Osteoblast (primary cell): Measurements from ENCODE around the gene UGT1A1. TPM values are rescaled to one million over a fixed set of nuclear protein-coding genes. Genes with fewer than 3 reads are reported as not detected.

Source experiments
- DNase-seq: peaks from one replicate; pipeline ENCODE4 v3.0.0; 2011; ENCODE audit warnings: low spot score, mixed read lengths; ENCODE audit not compliant: insufficient read length; ENCODE audit errors: missing footprints
- H2AFZ ChIP-seq: 2 replicates; pipeline ENCODE4 v1.6.0; 2011; ENCODE audit warnings: mild to moderate bottlenecking, low read length
- H3K27ac ChIP-seq: 2 replicates; pipeline ENCODE4 v1.5.1; 2011; ENCODE audit warnings: mild to moderate bottlenecking, low read depth, low read length, moderate library complexity
- H3K27me3 ChIP-seq: 2 replicates; pipeline ENCODE4 v1.6.0; 2012; ENCODE audit warnings: mild to moderate bottlenecking, control low read depth, inconsistent platforms, low read length, moderate library complexity; ENCODE audit not compliant: insufficient read depth
- H3K36me3 ChIP-seq: 2 replicates; pipeline ENCODE4 v1.5.1; 2011; ENCODE audit warnings: mild to moderate bottlenecking, low read length, control low read depth, moderate library complexity; ENCODE audit not compliant: insufficient read depth
- H3K4me1 ChIP-seq: 2 replicates; pipeline ENCODE4 v1.5.1; 2011; ENCODE audit warnings: mild to moderate bottlenecking, low read length, control low read depth, moderate library complexity; ENCODE audit not compliant: insufficient read depth
- H3K4me2 ChIP-seq: 2 replicates; pipeline ENCODE4 v1.6.0; 2011; ENCODE audit warnings: mild to moderate bottlenecking, low read length; ENCODE audit not compliant: insufficient read depth
- H3K4me3 ChIP-seq: fragments of 200-600 bp; sonication (generic); 3 replicates; pipeline ENCODE4 v1.5.1; 2012; ENCODE audit warnings: mild to moderate bottlenecking, low read length, inconsistent platforms; ENCODE audit not compliant: insufficient read depth
- H3K79me2 ChIP-seq: 2 replicates; pipeline ENCODE4 v1.6.0; 2012; ENCODE audit warnings: mild to moderate bottlenecking, low read length, control low read depth, inconsistent platforms; ENCODE audit not compliant: insufficient read depth
- H3K9me3 ChIP-seq: 2 replicates; pipeline ENCODE4 v1.5.1; 2011; ENCODE audit warnings: low read depth, low read length, control low read depth
- H4K20me1 ChIP-seq: 2 replicates; pipeline ENCODE4 v1.6.0; 2012; ENCODE audit warnings: mild to moderate bottlenecking, low read length, control low read depth; ENCODE audit not compliant: insufficient read depth
- total RNA-seq: library from RNA; depleted of rRNA; stranded (reverse); fragments of >200 nt; gene quantifications from 2 replicates; pipeline ENCODE4 v1.2.3, GENCODE V29; 2012
- TF ChIP-seq, protein P1 (sequence below): IDR thresholded peaks from 2 replicates; pipeline ENCODE4 v1.5.1; 2011; ENCODE audit warnings: mild to moderate bottlenecking, low read depth, low read length, moderate library complexity; ENCODE audit errors: extremely low read depth

Gene UGT1A1
- total RNA-seq, 1 donor, result not detected

DNA sequence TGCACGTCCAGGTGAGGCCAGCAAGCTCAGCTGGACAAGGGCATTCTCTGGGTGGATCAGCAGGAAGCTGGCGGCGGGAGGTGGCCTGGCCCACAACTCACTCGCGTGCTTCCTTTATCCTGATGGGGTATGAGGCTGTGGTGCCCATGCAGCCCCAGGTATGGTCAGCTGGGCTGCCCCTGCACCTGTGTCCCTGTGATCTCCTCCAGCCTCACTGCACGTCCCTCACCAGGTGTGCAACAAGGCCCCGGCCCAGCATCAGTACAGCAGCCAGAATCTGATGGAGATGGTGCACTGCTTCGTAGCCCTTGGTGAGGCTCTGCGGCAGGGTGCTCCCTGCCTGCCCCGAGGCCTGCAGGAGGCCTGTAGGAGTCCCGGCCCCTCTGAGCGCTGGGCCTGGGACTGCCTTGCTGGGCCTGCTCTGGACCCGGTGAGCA is 35.7 kb downstream of the UGT1A1 start:
- H3K27ac ChIP-seq, result no peak overlapping the region
- no peak overlapping the region for H3K4me3 ChIP-seq
- H3K27me3 ChIP-seq, result no peaks in the 10 kb centered on the region
- no peaks in the 10 kb centered on the region for H3K4me1 ChIP-seq
- no peaks in the 10 kb centered on the region for H4K20me1 ChIP-seq
- H2AFZ ChIP-seq, result no peak overlapping the region
- peak; percentile 32 for DNase-seq
- H3K4me2 ChIP-seq, result no peak overlapping the region
- H3K36me3 ChIP-seq, result no peaks in the 10 kb centered on the region
- no peaks in the 10 kb centered on the region for H3K9me3 ChIP-seq
- TF ChIP-seq, protein P1, sequence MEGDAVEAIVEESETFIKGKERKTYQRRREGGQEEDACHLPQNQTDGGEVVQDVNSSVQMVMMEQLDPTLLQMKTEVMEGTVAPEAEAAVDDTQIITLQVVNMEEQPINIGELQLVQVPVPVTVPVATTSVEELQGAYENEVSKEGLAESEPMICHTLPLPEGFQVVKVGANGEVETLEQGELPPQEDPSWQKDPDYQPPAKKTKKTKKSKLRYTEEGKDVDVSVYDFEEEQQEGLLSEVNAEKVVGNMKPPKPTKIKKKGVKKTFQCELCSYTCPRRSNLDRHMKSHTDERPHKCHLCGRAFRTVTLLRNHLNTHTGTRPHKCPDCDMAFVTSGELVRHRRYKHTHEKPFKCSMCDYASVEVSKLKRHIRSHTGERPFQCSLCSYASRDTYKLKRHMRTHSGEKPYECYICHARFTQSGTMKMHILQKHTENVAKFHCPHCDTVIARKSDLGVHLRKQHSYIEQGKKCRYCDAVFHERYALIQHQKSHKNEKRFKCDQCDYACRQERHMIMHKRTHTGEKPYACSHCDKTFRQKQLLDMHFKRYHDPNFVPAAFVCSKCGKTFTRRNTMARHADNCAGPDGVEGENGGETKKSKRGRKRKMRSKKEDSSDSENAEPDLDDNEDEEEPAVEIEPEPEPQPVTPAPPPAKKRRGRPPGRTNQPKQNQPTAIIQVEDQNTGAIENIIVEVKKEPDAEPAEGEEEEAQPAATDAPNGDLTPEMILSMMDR, result no peak
- no peaks in the 10 kb centered on the region for H3K79me2 ChIP-seq

GRCh38 chr2:233796254-233796653 is 36.2 kb downstream of the UGT1A1 start:
- H3K4me1 ChIP-seq, result no peaks in the 10 kb centered on the region
- no peaks in the 10 kb centered on the region for H3K36me3 ChIP-seq
- H3K4me3 ChIP-seq, result no peak overlapping the region
- no peak overlapping the region for H2AFZ ChIP-seq
- no peaks in the 10 kb centered on the region for H4K20me1 ChIP-seq
- no peaks in the 10 kb centered on the region for H3K79me2 ChIP-seq
- H3K27ac ChIP-seq, result no peak overlapping the region
- no peak overlapping the region for H3K4me2 ChIP-seq
- DNase-seq, result peak; percentile 29
- H3K9me3 ChIP-seq, result no peaks in the 10 kb centered on the region
- TF ChIP-seq, protein P1, result no peak
- H3K27me3 ChIP-seq, result no peaks in the 10 kb centered on the region

DNA sequence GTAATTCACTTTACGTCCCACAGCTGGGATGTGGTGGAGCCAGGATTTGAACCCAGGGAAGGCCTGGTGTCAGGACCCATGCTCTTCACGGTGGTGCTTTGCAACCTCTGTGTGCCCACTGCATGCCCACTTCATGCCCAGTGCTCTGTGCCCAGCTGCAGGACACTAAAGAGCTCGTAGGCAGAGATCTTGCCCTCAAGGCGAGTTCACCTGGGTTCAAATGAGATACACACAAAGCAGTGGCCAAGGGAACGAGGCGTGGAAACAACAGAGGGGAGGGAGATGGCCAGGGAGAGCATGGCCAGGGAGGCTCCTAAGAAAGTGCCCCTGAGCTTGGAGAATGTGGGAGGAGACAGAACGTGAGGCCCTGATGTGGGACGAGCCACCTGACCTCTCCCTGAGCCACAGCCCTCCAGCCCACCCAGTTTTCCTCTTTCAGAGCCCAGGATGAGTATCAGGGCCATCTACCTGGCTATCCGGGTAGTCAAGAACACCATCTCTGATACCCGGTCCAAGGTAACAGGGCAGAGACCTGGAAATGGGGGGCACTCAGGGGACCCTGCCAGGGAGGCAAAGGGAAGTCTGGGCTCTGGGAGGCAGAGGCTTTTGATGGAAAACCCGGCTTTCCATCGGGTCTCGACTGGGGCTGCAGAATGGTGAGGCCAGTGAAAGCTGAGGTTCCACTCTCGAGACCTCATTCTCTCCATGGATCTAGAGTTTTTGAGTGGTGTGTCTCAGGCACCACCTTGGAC is 38.4 kb downstream of the UGT1A1 start:
- H3K4me3 ChIP-seq, result no peak overlapping the region
- no peaks in the 10 kb centered on the region for H3K79me2 ChIP-seq
- H3K9me3 ChIP-seq, result no peaks in the 10 kb centered on the region
- no peak overlapping the region for H3K4me2 ChIP-seq
- H3K27ac ChIP-seq, result no peak overlapping the region
- peak; percentile 49 for DNase-seq
- H2AFZ ChIP-seq, result no peak overlapping the region
- no peaks in the 10 kb centered on the region for H4K20me1 ChIP-seq
- TF ChIP-seq, protein P1, result no peak
- H3K4me1 ChIP-seq, result no peaks in the 10 kb centered on the region
- H3K36me3 ChIP-seq, result no peaks in the 10 kb centered on the region
- H3K27me3 ChIP-seq, result peaks cover 5% of the 10 kb centered on the region

DNA sequence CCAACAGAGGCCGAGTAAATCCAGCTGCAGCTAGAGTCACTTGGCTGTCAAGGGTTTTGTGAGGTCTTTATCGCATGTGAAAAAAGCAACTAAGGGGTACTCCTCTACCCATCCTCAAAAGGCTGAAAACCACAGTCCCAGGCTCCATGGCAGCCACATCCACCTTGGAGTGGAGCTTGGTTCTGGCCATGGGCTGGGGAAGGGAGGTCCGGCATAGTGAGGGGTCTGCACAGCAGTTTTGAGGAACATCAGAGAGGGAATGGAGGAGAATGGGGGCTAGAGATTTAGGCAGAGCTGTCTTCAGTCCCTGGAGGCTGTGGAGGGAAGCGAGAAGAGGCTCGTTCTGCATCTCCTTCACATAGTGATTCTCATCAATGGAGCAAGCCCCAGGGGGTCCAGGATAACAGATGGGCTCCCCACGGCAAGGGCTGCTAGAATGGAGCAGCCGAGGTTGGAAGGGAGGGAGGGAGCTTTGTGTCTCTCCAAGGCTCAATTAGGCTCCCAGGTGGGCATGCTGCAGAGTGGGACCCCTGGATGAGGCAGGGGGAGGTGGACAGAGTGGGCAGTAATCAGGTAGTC is 39.1 kb downstream of the UGT1A1 start:
- Histone ChIP-seq H3K27me3 (peaks cover 5% of the 10 kb centered on the region), H3K4me3 (no peak overlapping the region), H3K27ac (no peak overlapping the region), H3K9me3 (no peaks in the 10 kb centered on the region), H2AFZ (no peak overlapping the region), H3K79me2 (no peaks in the 10 kb centered on the region), H3K4me2 (no peak overlapping the region), H4K20me1 (no peaks in the 10 kb centered on the region), H3K4me1 (no peaks in the 10 kb centered on the region), H3K36me3 (no peaks in the 10 kb centered on the region)
- peak; percentile 14 for DNase-seq
- TF ChIP-seq, protein P1, result no peak
